IMR-90 (cell line): ENCODE data around the gene SLX9. TPM values are rescaled to one million over a fixed set of nuclear protein-coding genes. Genes with fewer than 3 reads are reported as not detected.

Source experiments
- ATAC-seq: fragments of 200-7000 bp; cut with Tn5 transposase; 2 replicates; pipeline ENCODE4 v1.9.1; 2020; ENCODE audit warnings: low read depth, mild to moderate bottlenecking, moderate library complexity
- BruUV-seq: library from RNA; stranded (reverse); fragments of 400-500 nt; replicated peaks from 2 replicates; lab custom pipeline; 2021; lab: Mats Ljungman, UMichigan
- CTCF ChIA-PET: fragments of 300-600 bp; formaldehyde crosslinking; extraction: SDS; loops from one replicate; lab custom pipeline; 2021; ENCODE audit warnings: antibody characterized with exemption; lab: Yijun Ruan, JAX
- POLR2A ChIA-PET: fragments of 300-600 bp; sonication (Branson Sonifier 250); formaldehyde crosslinking; loops from one replicate; lab custom pipeline; 2022; ENCODE audit warnings: antibody characterized with exemption; ENCODE audit not compliant: unreplicated experiment; lab: Charles Lee
- DNase-seq: peaks from one replicate; pipeline ENCODE4 v3.0.0; 2013
- H2AFZ ChIP-seq: replicated peaks from 2 replicates; pipeline ENCODE3; 2013; ENCODE audit warnings: low read length, mild to moderate bottlenecking; ENCODE audit not compliant: poor library complexity
- H2AK5ac ChIP-seq: 2 replicates; pipeline ENCODE4 v1.6.1; 2013; ENCODE audit warnings: low read depth, low read length, inconsistent platforms
- H2AK9ac ChIP-seq: replicated peaks from 2 replicates; pipeline ENCODE3; 2013; ENCODE audit warnings: mild to moderate bottlenecking, low read depth, low read length, moderate library complexity; ENCODE audit not compliant: poor library complexity
- H2BK120ac ChIP-seq: 2 replicates; pipeline ENCODE4 v1.6.1; 2013; ENCODE audit warnings: low read depth, low read length, inconsistent platforms
- H2BK15ac ChIP-seq: 3 replicates; pipeline ENCODE4 v1.6.1; 2013; ENCODE audit warnings: low read depth, low read length, inconsistent platforms
- H2BK20ac ChIP-seq: 2 replicates; pipeline ENCODE4 v1.6.1; 2013; ENCODE audit warnings: low read depth, mild to moderate bottlenecking, inconsistent platforms, low read length, moderate library complexity
- H2BK5ac ChIP-seq: 2 replicates; pipeline ENCODE4 v1.6.1; 2013; ENCODE audit warnings: mild to moderate bottlenecking, low read depth, low read length, inconsistent platforms; ENCODE audit not compliant: poor library complexity, severe bottlenecking
- H3K14ac ChIP-seq: replicated peaks from 2 replicates; pipeline ENCODE4 v1.6.1; 2013; ENCODE audit warnings: low read depth, low read length, inconsistent platforms
- H3K18ac ChIP-seq: 2 replicates; pipeline ENCODE4 v1.6.1; 2013; ENCODE audit warnings: low read depth, low read length, control low read depth
- H3K23ac ChIP-seq: 2 replicates; pipeline ENCODE4 v1.6.1; 2013; ENCODE audit warnings: low read depth, low read length, inconsistent platforms
- H3K27ac ChIP-seq: 2 replicates; pipeline ENCODE4 v1.5.1; 2013; ENCODE audit warnings: mild to moderate bottlenecking, control low read depth, low read length; ENCODE audit not compliant: insufficient read depth
- H3K27me3 ChIP-seq: 2 replicates; pipeline ENCODE4 v1.6.1; 2013; ENCODE audit warnings: low read length; ENCODE audit not compliant: control insufficient read depth, insufficient read depth
- H3K36me3 ChIP-seq: 2 replicates; pipeline ENCODE4 v1.6.1; 2013; ENCODE audit warnings: low read length, mixed read lengths; ENCODE audit not compliant: control insufficient read depth, insufficient read depth
- H3K4ac ChIP-seq: 2 replicates; pipeline ENCODE4 v1.6.1; 2013; ENCODE audit warnings: low read depth, low read length, inconsistent platforms
- H3K4me1 ChIP-seq: 2 replicates; pipeline ENCODE4 v1.6.1; 2013; ENCODE audit warnings: low read length, mixed read lengths; ENCODE audit not compliant: control insufficient read depth, insufficient read depth
- H3K4me2 ChIP-seq: 2 replicates; pipeline ENCODE4 v1.6.1; 2013; ENCODE audit warnings: low read depth, mild to moderate bottlenecking, control low read depth, low read length, moderate library complexity
- H3K4me3 ChIP-seq: 2 replicates; pipeline ENCODE4 v1.5.1; 2013; ENCODE audit warnings: low read depth, mild to moderate bottlenecking, control low read depth, low read length, moderate library complexity; ENCODE audit not compliant: insufficient read depth
- H3K56ac ChIP-seq: 2 replicates; pipeline ENCODE4 v1.6.1; 2013; ENCODE audit warnings: low read length, inconsistent platforms; ENCODE audit not compliant: insufficient read depth; ENCODE audit errors: extremely low read depth
- H3K79me1 ChIP-seq, 2 experiments: 2 replicates each; pipeline ENCODE4 v1.6.1; 2013; ENCODE audit warnings: low read length in 2 of 2, inconsistent platforms in 1 of 2, low read depth in 1 of 2
- H3K9ac ChIP-seq: 2 replicates; pipeline ENCODE4 v1.6.1; 2013; ENCODE audit warnings: low read depth, low read length, control low read depth
- H3K9me1 ChIP-seq: 2 replicates; pipeline ENCODE4 v1.6.1; 2013; ENCODE audit warnings: low read length, inconsistent platforms; ENCODE audit not compliant: insufficient read depth
- H3K9me3 ChIP-seq: 2 replicates; pipeline ENCODE4 v1.6.1; 2013; ENCODE audit warnings: low read length; ENCODE audit not compliant: control insufficient read depth, insufficient read depth
- H4K20me1 ChIP-seq: 2 replicates; pipeline ENCODE4 v1.6.1; 2013; ENCODE audit warnings: low read length, inconsistent platforms; ENCODE audit not compliant: insufficient read depth
- H4K5ac ChIP-seq: 2 replicates; pipeline ENCODE4 v1.6.1; 2013; ENCODE audit warnings: mild to moderate bottlenecking, low read depth, low read length, control low read depth
- H4K8ac ChIP-seq, 2 experiments: 2 replicates each; pipeline ENCODE4 v1.6.1; 2013; ENCODE audit warnings: low read depth in 2 of 2, low read length in 2 of 2, control low read depth in 1 of 2, inconsistent platforms in 1 of 2
- H4K91ac ChIP-seq: 2 replicates; pipeline ENCODE4 v1.6.1; 2013; ENCODE audit warnings: low read depth, low read length, inconsistent platforms; ENCODE audit not compliant: insufficient read depth
- BHLHE40 ChIP-seq: fragments of 150-350 bp; IDR thresholded peaks from 2 replicates; pipeline ENCODE4 v1.6.1; 2016; ENCODE audit warnings: mild to moderate bottlenecking, low read depth, low read length
- CEBPB ChIP-seq: IDR thresholded peaks from 2 replicates; pipeline ENCODE4 v1.6.1; 2012; ENCODE audit warnings: low read depth, low read length, improper control_type of control experiment
- CHD1 ChIP-seq: IDR thresholded peaks from 2 replicates; pipeline ENCODE4 v1.6.1; 2012; ENCODE audit warnings: low read depth, low read length, improper control_type of control experiment
- MAZ ChIP-seq: IDR thresholded peaks from 2 replicates; pipeline ENCODE4 v1.6.1; 2012; ENCODE audit warnings: low read depth, mild to moderate bottlenecking, low read length, improper control_type of control experiment, moderate library complexity, borderline replicate concordance
- MXI1 ChIP-seq: IDR thresholded peaks from 2 replicates; pipeline ENCODE4 v1.6.1; 2012; ENCODE audit warnings: low read depth, mild to moderate bottlenecking, low read length, moderate library complexity, borderline replicate concordance
- POLR2A ChIP-seq: IDR thresholded peaks from 2 replicates; pipeline ENCODE4 v1.6.1; 2012; ENCODE audit warnings: mild to moderate bottlenecking, low read depth, low read length
- RCOR1 ChIP-seq: IDR thresholded peaks from 2 replicates; pipeline ENCODE4 v1.6.1; 2012; ENCODE audit warnings: mild to moderate bottlenecking, low read length, improper control_type of control experiment; ENCODE audit not compliant: insufficient replicate concordance
- RFX5 ChIP-seq: IDR thresholded peaks from 2 replicates; pipeline ENCODE4 v1.8.0; 2012; ENCODE audit warnings: low read depth, mild to moderate bottlenecking, low read length, moderate library complexity
- WGBS, 2 experiments: methylation state at CpG; one replicate each; pipeline versions ENCODE4 v1.1.5 to v1.1.7; 2013; ENCODE audit warnings: missing lambda C conversion rate in 2 of 2; ENCODE audit not compliant: insufficient read length in 1 of 2; ENCODE audit errors: extremely low coverage in 2 of 2; 5-methylcytosine and 5-hydroxymethylcytosine counted together
- dilution Hi-C: fragments of 300-500 bp; cut with HindIII; formaldehyde crosslinking; loops from one replicate; pipeline ENCODE4 v1.14.3; 2018; ENCODE audit warnings: low sequenced_read_pairs; ENCODE audit not compliant: unreplicated experiment
- in situ Hi-C: fragments of 300-500 bp; cut with MboI; formaldehyde crosslinking; loops from 3 replicates; pipeline ENCODE4 v1.14.3; 2019; ENCODE audit warnings: low sequenced_read_pairs, inconsistent platforms, mixed read lengths
- intact Hi-C: fragments of 100-400 bp; cut with micrococcal nuclease; formaldehyde crosslinking; loops from 2 replicates; pipeline ENCODE4 v1.10.0; 2022
- polyA plus RNA-seq, 3 experiments: library from polyadenylated mRNA; depleted of rRNA; stranded (reverse); fragments of >200 nt; gene quantifications; 2 replicates each; pipeline ENCODE4 v1.2.3, GENCODE V29; 2012; ENCODE audit warnings: low replicate concordance in 1 of 3
- total RNA-seq: library from RNA; depleted of rRNA; stranded (reverse); fragments of >200 nt; gene quantifications from 2 replicates; pipeline ENCODE4 v1.2.3, GENCODE V29; 2012
- TF ChIP-seq, protein P1 (sequence below): conservative IDR thresholded peaks from 2 replicates; pipeline ENCODE4 v1.5.1; 2012; ENCODE audit warnings: mild to moderate bottlenecking, low read depth, low read length, improper control_type of control experiment

Gene SLX9
- total and polyA plus RNA-seq, 2 of the 4 experiments (the other 2 are of a cell fraction): 10.4 to 21.7 TPM

DNA sequence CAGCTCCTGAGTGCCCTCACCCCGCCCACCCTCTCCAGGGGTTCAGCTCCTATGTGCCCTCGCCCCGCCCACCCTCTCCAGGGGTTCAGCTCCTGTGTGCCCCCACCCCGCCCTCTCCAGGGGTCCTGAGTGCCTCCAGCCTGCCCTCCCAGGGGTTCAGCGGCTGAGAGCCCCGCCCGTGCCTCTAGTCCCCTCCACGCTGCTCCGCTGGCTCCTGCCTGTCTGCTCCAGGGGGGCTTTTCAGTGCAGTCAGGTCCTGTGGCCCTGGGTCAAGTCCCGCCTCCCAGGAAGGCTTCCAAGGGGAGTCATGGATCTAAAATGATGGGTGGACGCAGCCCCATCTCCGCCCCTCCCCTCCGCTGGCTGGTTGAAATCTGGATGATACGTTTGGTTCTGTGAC, 33.8 kb downstream of the SLX9 start (continued):
- TF ChIP-seq, protein P1, sequence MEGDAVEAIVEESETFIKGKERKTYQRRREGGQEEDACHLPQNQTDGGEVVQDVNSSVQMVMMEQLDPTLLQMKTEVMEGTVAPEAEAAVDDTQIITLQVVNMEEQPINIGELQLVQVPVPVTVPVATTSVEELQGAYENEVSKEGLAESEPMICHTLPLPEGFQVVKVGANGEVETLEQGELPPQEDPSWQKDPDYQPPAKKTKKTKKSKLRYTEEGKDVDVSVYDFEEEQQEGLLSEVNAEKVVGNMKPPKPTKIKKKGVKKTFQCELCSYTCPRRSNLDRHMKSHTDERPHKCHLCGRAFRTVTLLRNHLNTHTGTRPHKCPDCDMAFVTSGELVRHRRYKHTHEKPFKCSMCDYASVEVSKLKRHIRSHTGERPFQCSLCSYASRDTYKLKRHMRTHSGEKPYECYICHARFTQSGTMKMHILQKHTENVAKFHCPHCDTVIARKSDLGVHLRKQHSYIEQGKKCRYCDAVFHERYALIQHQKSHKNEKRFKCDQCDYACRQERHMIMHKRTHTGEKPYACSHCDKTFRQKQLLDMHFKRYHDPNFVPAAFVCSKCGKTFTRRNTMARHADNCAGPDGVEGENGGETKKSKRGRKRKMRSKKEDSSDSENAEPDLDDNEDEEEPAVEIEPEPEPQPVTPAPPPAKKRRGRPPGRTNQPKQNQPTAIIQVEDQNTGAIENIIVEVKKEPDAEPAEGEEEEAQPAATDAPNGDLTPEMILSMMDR: no peak
- no peak for TF ChIP-seq MXI1
- no peak for TF ChIP-seq POLR2A
- TF ChIP-seq BHLHE40: no peak

DNA sequence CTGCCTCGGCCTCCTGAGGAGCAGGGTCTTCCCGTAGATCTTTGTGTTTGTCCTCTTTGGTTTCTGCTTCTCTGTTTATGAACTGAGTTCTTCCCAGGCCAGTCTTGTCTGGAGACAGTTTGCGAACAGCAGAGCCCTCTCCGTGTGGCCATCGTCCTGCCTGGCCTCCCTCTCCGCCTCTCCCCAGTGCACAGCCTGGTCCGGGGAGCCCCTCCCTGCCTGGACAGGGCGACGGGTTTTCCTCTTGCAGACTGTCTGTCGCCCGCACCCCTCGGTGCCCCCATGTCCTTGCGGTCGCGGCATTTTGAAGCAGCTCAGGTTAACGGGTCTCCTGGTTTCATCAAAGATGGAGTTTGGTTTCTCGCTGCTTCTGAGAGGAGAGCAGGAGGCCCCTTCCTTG, 34.8 kb downstream of the SLX9 start:
- no peak overlapping the region for H3K23ac ChIP-seq
- 97% methylated on average over 11 of the region's 17 CpGs; no CpG with 5 or more reads in 1 of the 2 experiments for WGBS, 2 experiments
- DNase-seq (no peak), ATAC-seq (no peak)
- in situ Hi-C loops (no loop called here), intact Hi-C loops (no loop called here), dilution Hi-C loops (no loop called here)
- H3K79me1 ChIP-seq: peaks cover 3 to 14% of the 10 kb centered on the region in 2 experiments; a peak in 3 of 4 replicates
- H3K56ac ChIP-seq: no peak overlapping the region
- no peak overlapping the region for H2BK120ac ChIP-seq
- H2BK20ac ChIP-seq: no peak overlapping the region
- no peak overlapping the region for H2AFZ ChIP-seq
- H3K14ac ChIP-seq: no peak overlapping the region
- H3K9me1 ChIP-seq: peaks cover 13% of the 10 kb centered on the region
- peaks cover 27% of the 10 kb centered on the region for H3K36me3 ChIP-seq
- H2AK5ac ChIP-seq: no peak overlapping the region
- H3K9me3 ChIP-seq: no peaks in the 10 kb centered on the region
- H2BK5ac ChIP-seq: no peak overlapping the region
- H2AK9ac ChIP-seq: no peak overlapping the region
- no TSS peak for BruUV-seq
- H4K8ac ChIP-seq: no peak overlapping the region
- ChIA-PET CTCF (no interaction called here), POLR2A (no interaction called here)
- no peak overlapping the region for H3K18ac ChIP-seq
- TF ChIP-seq BHLHE40 (no peak), RFX5 (no peak), RCOR1 (no peak), CHD1 (no peak), MAZ (no peak), CEBPB (no peak), POLR2A (no peak)
- H4K91ac ChIP-seq: no peak overlapping the region
- no peak overlapping the region for H3K27ac ChIP-seq
- H3K9ac ChIP-seq: no peak overlapping the region
- no peaks in the 10 kb centered on the region for H3K27me3 ChIP-seq
- no peak overlapping the region for H3K4me2 ChIP-seq
- H4K5ac ChIP-seq: no peak overlapping the region
- peaks cover 3% of the 10 kb centered on the region; the same call in 1 of the 2 replicates for H4K20me1 ChIP-seq
- H3K4ac ChIP-seq: no peak overlapping the region
- no peak overlapping the region for H3K4me3 ChIP-seq
- no peak overlapping the region for H2BK15ac ChIP-seq
- peaks cover 16% of the 10 kb centered on the region for H3K4me1 ChIP-seq
